Stimulated activated CD4-positive, alpha-beta T cell treated with anti-CD3 and anti-CD28 coated beads, Interleukin-4, amount 100 ng/mL, for 1 hour (primary cell): ENCODE results near the gene CLUH.
"Not testable (repeated sequence)": the region's sequence is repeated elsewhere in the genome, so short reads cannot be mapped to it uniquely, and the experiment has no call there.

Experiments
- DNase-seq: peaks from one replicate; pipeline ENCODE4 v3.0.0-alpha.2; 2020

CLUH gene

GRCh38 chr17:2687074-2687418 is 24.5 kb downstream of the CLUH start:
- no peak for DNase-seq

- DNase-seq = no peak
Observed at GRCh38 chr17:2685696-2686095, 25.9 kb downstream of the CLUH start.

GRCh38 chr17:2684549-2684948 is 27.0 kb downstream of the CLUH start:
- DNase-seq = no peak

- no peak for DNase-seq
Observed at GRCh38 chr17:2683912-2684311, 27.7 kb downstream of the CLUH start.

- DNase-seq = no peak
Observed at GRCh38 chr17:2682176-2682938, 29.2 kb downstream of the CLUH start.

GRCh38 chr17:2681650-2682049 is 29.9 kb downstream of the CLUH start:
- DNase-seq = no peak

- DNase-seq = no peak
Observed at GRCh38 chr17:2680961-2681360, 30.6 kb downstream of the CLUH start.

GRCh38 chr17:2679247-2679646 is 32.3 kb downstream of the CLUH start:
- not testable (repeated sequence) for DNase-seq

- no peak for DNase-seq
Observed at GRCh38 chr17:2672026-2672425, 39.5 kb downstream of the CLUH start.

GRCh38 chr17:2660410-2660809 is 51.2 kb downstream of the CLUH start:
- DNase-seq = not testable (repeated sequence)

- not testable (repeated sequence) for DNase-seq
Observed at GRCh38 chr17:2659337-2659736, 52.2 kb downstream of the CLUH start.

GRCh38 chr17:2656283-2656682 is 55.3 kb downstream of the CLUH start:
- no peak for DNase-seq

GRCh38 chr17:2655546-2655945 is 56.0 kb downstream of the CLUH start:
- no peak for DNase-seq

GRCh38 chr17:2652911-2653310 is 58.7 kb downstream of the CLUH start:
- DNase-seq = not testable (repeated sequence)

- no peak for DNase-seq
Observed at GRCh38 chr17:2649191-2649590, 62.4 kb downstream of the CLUH start.

GRCh38 chr17:2647957-2648356 is 63.6 kb downstream of the CLUH start:
- DNase-seq = no peak

- DNase-seq = no peak
Observed at GRCh38 chr17:2644971-2645370, 66.6 kb downstream of the CLUH start.
